WTC11 (cell line): ENCODE results near the gene AQP12A.

Experiments used
- ATF1 ChIP-seq: sonication (generic); formaldehyde crosslinking; IDR thresholded peaks from 2 replicates; pipeline ENCODE4 v1.8.1; 2023; ENCODE audit warnings: mild to moderate bottlenecking, moderate library complexity, missing genetic modification reagents
- TF ChIP-seq, protein P1 (sequence below): sonication (generic); formaldehyde crosslinking; IDR thresholded peaks from 2 replicates; pipeline ENCODE4 v1.8.0; 2023; ENCODE audit warnings: missing genetic modification reagents

DNA sequence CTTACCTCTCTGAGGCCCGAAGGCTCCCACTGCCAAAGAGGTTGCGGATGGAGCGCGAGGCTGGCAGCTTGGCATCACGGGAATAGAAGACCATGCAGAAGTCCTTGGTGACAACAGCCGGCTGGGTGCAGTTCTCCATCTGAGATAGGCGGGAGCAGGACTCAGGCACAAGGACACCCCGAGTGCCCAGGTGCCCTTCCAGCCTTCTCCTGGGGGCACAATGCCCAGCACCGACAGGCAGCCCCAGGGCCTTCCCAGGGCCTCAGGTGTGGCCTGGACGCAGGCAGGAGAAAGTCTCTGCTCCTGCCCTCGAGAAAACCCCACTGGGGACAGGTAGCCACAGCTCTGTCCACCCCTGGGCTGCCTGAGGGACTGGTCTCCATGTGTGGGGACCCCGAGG, 33.6 kb downstream of the AQP12A start:
- TF ChIP-seq, protein P1, sequence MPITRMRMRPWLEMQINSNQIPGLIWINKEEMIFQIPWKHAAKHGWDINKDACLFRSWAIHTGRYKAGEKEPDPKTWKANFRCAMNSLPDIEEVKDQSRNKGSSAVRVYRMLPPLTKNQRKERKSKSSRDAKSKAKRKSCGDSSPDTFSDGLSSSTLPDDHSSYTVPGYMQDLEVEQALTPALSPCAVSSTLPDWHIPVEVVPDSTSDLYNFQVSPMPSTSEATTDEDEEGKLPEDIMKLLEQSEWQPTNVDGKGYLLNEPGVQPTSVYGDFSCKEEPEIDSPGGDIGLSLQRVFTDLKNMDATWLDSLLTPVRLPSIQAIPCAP: no peak
- TF ChIP-seq ATF1 (CRISPR knock-in tag): no peak
